IPS-18c (cell line): Measurements from ENCODE around the gene PKLR.
"Not testable (repeated sequence)": the region's sequence is repeated elsewhere in the genome, so short reads cannot be mapped to it uniquely, and the experiment has no call there.

Source experiments
- H3K4me3 ChIP-seq: 2 replicates; pipeline ENCODE4 v1.7.0; 2013; ENCODE audit warnings: low read depth, mild to moderate bottlenecking, low read length, moderate library complexity; ENCODE audit not compliant: insufficient read depth
- H3K9me3 ChIP-seq: one replicate; pipeline ENCODE4 v1.6.1; 2013; ENCODE audit warnings: mild to moderate bottlenecking, low read length, moderate library complexity; ENCODE audit not compliant: control insufficient read depth, insufficient read depth

Gene PKLR

DNA sequence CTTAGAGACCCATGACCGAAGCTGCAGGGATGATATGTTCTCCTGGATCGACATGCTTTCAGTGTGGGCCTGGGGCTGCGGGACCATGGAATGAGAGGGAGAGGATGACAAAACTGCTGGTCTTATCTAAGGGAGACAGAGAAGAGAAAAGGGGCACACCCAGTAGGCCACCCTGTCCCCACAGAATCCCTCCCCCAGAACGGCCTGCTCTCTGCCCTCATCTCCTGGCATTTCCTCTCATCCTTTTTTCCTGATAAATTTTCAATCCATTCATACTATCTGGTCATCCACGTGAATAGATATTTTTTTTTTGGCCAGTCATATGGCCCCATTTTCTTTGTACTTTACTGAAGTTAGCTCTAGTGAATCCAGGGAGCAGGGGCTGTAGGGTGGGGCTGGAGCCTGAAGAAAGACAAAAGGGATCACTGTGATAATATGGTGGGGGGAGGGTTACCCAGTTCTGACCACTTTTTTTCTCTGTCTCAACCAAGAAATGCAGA is at the start of gene PKLR:
Gene PKLR (minus strand): TSS at position 97 of the 500 bp plus-strand sequence. CDS start 43 bp downstream, at position 54.
- H3K4me3 ChIP-seq, result no peak within 1 kb of the TSS
- H3K9me3 ChIP-seq, result no peaks in the 10 kb centered on the region

GRCh38 chr1:155342842-155343241 is 41.6 kb upstream of the PKLR start:
- Histone ChIP-seq H3K4me3 (no peak overlapping the region), H3K9me3 (no peaks in the 10 kb centered on the region)

- Histone ChIP-seq H3K4me3 (no peak overlapping the region), H3K9me3 (no peaks in the 10 kb centered on the region)
These were observed 38.4 kb upstream of the PKLR start for GRCh38 chr1:155339515-155340097.

- Histone ChIP-seq H3K9me3 (no peaks in the 10 kb centered on the region), H3K4me3 (no peak overlapping the region)
These were observed 33.7 kb upstream of the PKLR start for GRCh38 chr1:155334962-155335361.

GRCh38 chr1:155329980-155330598 is 28.9 kb upstream of the PKLR start:
- no peaks in the 10 kb centered on the region for H3K9me3 ChIP-seq

DNA sequence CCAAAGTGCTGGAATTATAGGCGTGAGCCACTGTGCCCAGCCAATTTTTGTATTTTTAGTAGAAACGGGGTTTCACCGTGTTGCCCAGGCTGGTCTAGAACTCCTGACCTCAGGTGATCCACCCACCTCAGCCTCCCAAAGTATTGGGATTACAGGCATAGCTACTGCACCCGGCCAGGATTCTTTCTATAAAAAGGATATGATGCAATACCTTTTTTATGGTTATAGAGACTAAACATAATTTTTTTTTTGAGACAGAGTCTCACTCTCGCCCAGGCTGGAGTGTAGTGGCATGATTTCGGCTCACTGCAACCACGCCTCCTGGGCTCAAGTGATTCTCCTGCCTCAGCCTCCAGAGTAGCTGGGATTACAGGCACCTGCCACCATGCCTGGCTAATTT is 27.6 kb upstream of the PKLR start:
- H3K4me3 ChIP-seq, H3K9me3 ChIP-seq: not testable (repeated sequence)

More at GRCh38 chr1:155329980-155330598, 28.9 kb upstream of the PKLR start:
- no peak overlapping the region for H3K4me3 ChIP-seq

DNA sequence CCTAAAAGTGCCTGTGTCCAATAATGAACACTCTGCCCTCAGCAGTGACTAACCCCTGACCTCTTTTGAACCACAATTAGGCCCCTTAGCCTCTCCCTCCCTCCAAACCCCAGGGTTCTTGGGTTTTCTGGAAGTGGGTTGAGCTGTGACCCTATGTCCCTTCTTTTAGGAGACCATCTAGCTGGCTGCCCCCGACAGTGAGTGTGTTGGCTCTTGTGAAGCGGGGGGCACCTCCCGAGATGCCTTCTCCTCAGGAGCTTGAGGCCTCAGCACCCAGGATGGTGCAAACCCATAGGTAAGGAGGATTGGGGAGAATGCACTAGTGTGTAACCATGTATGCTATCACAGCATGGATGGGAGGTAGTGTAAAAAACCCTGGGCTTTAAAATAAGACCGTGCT is 26.7 kb upstream of the PKLR start:
- no peak overlapping the region for H3K4me3 ChIP-seq
- H3K9me3 ChIP-seq, result no peaks in the 10 kb centered on the region

DNA sequence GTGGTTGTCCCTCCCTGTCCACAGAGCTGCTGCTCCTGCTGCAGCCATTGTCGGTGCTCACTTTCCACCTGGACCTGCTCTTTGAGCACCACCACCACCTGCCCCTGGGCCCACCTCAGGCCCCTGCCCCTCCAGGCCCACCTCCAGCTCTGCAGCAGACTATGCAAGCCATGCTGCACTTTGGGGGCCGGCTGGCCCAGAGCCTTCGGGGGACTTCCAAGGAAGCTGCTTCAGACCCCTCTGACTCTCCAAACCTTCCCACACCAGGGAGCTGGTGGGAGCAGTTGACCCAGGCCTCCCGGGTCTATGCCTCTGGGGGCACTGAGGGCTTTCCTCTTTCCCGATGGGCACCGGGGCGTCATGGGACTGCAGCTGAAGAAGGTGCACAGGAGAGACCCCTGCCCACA is 25.4 kb upstream of the PKLR start:
- H3K9me3 ChIP-seq, result no peaks in the 10 kb centered on the region
- no peak overlapping the region for H3K4me3 ChIP-seq

DNA sequence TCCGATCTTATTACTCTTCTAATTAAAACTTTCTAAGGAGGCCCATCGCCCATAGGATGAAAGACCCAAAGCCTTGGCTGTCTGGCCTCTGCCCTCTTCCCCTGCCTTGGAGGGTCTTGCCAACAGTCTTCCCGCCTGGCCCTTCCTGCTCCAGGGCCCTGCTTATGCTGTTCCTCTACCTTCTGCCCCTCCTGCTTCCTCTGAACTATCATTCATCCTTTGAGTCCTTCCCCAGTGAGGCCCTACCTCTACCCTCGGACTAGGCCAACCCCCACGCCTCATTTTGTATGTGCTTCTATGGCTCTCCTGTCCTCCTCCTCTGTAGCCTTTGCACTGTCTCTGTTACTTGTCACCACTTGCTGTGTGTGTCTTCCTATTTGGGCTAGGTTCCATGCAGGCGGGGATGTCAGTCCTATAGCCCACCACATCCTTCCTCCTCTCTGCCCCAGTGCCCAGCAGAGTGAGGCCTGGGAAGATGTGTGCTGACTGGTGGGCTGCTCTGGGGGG is 24.8 kb upstream of the PKLR start:
- Histone ChIP-seq H3K9me3 (no peaks in the 10 kb centered on the region), H3K4me3 (peak overlapping the region; percentile 99; the same call in 1 of the 2 replicates)

GRCh38 chr1:155325603-155325893 is 24.3 kb upstream of the PKLR start:
- H3K4me3 ChIP-seq, result peak overlapping the region; percentile 99
- H3K9me3 ChIP-seq, result no peaks in the 10 kb centered on the region

DNA sequence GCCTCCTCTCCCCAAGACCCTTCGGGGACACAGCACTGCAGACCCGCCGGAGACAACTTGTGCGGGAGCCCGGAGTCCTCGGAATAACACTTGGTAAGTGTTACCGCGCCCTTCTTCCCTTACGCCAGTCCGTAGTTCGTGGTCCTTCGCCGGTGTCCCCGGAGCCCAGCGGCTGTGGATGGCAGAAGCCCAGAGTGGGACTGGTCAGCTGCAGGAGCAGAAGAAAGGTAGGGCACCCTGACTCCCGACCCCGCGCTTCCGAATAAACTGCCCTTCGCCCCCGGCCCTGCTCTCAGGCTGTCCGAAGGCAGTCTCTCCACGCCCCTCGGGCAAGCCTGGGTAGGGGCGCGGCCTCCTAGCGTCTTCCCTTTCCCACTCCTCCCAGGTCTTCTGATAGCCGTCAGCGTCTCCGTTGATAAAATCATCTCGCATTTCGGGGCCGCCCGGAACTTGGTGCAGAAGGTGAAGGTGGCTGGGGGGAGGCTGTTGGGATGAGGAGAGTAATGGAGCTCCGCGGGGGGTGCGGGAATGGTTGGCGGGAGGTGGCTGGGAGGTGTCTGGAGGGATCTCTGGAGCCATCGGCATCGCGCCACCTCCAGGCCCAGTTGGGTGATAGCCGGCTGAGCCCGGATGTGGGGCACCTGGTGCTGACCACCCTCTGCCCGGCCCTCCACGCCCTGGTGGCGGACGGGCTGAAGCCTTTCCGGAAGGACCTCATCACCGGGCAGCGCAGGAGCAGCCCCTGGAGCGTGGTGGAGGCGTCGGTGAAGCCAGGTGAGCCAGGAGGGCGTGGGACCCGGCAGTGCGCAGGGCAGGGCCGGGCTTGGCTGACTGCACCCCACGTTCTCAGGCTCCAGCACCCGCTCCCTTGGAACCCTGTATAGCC is 23.7 kb upstream of the PKLR start:
- peak overlapping the region; percentile 99 for H3K4me3 ChIP-seq

GRCh38 chr1:155324037-155324716 is 22.9 kb upstream of the PKLR start:
- Histone ChIP-seq H3K9me3 (no peaks in the 10 kb centered on the region), H3K4me3 (peak overlapping the region; percentile 99)

More for the DNA sequence above, 23.7 kb upstream of the PKLR start:
- H3K9me3 ChIP-seq, result no peaks in the 10 kb centered on the region

- Histone ChIP-seq H3K4me3 (peak overlapping the region; percentile 99), H3K9me3 (no peaks in the 10 kb centered on the region)
These were observed 22.4 kb upstream of the PKLR start for GRCh38 chr1:155323729-155324036.

DNA sequence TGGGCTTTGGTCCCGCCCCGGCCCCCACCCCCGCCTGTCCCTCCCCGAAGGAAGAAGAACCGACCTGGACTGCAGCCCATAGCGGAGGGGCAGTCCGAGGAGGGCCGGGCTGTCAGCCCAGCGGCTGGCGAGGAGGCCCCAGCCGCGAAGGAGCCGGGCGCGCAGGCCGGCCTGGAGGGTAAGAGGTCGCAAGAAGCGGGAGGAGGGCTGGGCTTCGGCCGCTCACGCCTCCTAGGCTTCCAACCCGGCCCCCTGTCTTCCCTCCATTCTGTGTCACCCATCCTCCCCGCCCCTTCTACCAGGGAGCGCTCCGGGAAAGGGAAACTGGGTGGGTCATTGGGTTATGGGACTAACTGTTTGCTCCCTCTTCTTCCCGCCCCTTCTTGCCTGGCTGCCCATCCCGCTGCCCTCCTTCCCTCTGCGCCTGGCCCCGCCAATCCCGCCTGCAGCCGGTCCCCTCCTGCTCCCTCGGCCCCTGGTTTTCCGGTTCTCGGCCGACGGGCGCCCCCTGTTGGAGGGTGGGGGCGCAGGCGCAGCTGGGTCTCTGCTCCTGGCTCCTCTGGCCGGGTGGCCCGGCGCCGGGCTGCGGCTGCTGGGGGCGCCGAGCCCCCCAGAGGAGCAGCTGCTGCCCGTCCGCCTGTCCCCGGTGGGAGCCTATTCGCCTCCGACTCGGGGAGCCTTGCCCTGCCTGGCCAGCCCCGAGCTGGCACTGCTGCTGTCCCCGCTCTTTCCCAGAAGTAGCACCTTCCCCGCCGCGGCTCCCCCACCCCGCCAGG is 21.9 kb upstream of the PKLR start:
- Histone ChIP-seq H3K9me3 (no peaks in the 10 kb centered on the region), H3K4me3 (peak overlapping the region; percentile 99)

GRCh38 chr1:155322571-155322952 is 21.3 kb upstream of the PKLR start:
- H3K9me3 ChIP-seq, result no peaks in the 10 kb centered on the region
- H3K4me3 ChIP-seq, result peak overlapping the region; percentile 99; the same call in 1 of the 2 replicates

DNA sequence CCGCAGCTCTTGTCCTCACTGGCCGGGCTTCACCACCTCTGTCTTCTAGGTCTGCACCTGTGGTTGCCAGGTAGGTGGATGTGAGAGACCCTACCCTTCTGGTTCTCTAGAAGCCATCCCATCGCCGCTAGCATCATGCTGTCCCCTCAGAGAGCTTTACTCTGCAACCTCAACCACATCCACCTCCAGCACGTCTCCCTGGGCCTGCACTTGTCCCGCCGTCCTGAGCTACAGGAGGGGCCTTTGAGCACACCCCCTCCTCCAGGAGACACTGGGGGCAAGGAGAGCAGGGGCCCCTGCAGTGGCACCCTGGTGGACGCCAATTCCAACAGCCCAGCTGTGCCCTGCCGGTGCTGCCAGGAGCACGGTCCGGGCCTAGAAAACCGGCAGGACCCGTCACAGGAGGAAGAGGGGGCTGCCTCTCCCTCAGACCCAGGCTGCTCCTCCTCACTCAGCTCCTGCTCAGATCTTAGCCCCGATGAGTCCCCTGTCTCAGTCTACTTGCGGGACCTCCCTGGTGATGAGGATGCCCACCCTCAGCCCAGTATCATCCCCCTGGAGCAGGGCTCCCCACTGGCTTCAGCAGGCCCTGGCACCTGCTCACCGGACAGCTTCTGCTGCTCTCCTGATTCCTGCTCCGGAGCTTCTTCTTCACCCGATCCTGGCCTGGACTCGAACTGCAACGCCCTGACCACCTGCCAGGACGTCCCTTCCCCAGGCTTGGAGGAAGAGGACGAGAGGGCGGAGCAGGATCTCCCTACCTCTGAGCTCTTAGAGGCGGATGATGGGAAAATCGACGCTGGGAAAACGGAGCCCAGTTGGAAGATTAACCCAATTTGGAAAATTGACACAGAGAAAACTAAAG is 20.6 kb upstream of the PKLR start:
- H3K9me3 ChIP-seq, result no peaks in the 10 kb centered on the region
- H3K4me3 ChIP-seq, result peak overlapping the region; percentile 99; the same call in 1 of the 2 replicates
